MG63 (cell line): Measurements from ENCODE around the gene KCTD19. TPM values are rescaled to one million over a fixed set of nuclear protein-coding genes. Genes with fewer than 3 reads are reported as not detected.
"Not testable (repeated sequence)": the region's sequence is repeated elsewhere in the genome, so short reads cannot be mapped to it uniquely, and the experiment has no call there.

Experiments
- DNase-seq: peaks from one replicate; pipeline ENCODE4 v3.0.0-alpha.2; 2020
- H3K27me3 ChIP-seq: fragments of 250-450 bp; sonication (Bioruptor Pico); 2 replicates; pipeline ENCODE4 v1.5.1; 2020; ENCODE audit warnings: mild to moderate bottlenecking, moderate library complexity
- H3K36me3 ChIP-seq: fragments of 250-450 bp; sonication (Bioruptor Pico); 2 replicates; pipeline ENCODE4 v1.5.1; 2020; ENCODE audit warnings: mild to moderate bottlenecking, moderate library complexity
- H3K4me3 ChIP-seq: fragments of 250-450 bp; sonication (Bioruptor Pico); 2 replicates; pipeline ENCODE4 v1.5.1; 2020; ENCODE audit warnings: mild to moderate bottlenecking, moderate library complexity
- H3K9me3 ChIP-seq: fragments of 250-450 bp; sonication (Bioruptor Pico); 2 replicates; pipeline ENCODE4 v1.5.1; 2020; ENCODE audit warnings: mild to moderate bottlenecking, moderate library complexity
- total RNA-seq: library from RNA; depleted of rRNA; stranded (reverse); fragments of >200 nt; shearing (Covaris generic); gene quantifications from 2 replicates; pipeline ENCODE4 v1.2.3, GENCODE V29; 2014; ENCODE audit warnings: low replicate concordance; rRNA removed

The KCTD19 gene
- not detected in 2 replicates for total RNA-seq

- peak; percentile 49 for DNase-seq
- Histone ChIP-seq H3K36me3 (no peaks in the 10 kb centered on the region), H3K4me3 (peak within 1 kb of the TSS; percentile 43), H3K27me3 (no peaks in the 10 kb centered on the region), H3K9me3 (no peaks in the 10 kb centered on the region)
Measured at GRCh38 chr16:67326472-67327309, at the start of gene KCTD19, which contains the start of gene LRRC36. TSS of gene KCTD19 (minus strand) at chr16:67326741. CDS start at chr16:67326707, 34 bp downstream. TSS of gene LRRC36 (plus strand) at chr16:67326815. CDS start at chr16:67326863, 48 bp downstream.

DNA sequence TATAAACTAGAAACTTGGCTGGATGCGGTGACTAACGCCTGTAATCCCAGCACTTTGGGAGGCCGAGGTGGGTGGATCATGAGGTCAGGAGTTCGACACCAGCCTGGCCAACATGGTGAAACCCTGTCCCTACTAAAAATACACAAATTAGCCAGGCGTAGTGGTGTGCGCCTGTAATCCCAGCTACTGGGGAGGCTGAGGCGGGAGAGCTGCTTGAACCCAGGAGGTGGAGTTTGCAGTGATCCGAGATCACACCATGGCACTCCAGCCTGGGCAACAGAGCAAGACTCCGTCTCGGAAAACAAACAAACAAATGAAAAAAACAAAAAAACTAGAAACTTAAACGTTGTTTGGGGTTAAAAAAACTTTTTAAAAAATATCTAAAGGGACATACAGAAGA lies 49.5 kb upstream of the KCTD19 start:
- not testable (repeated sequence) for H3K36me3 ChIP-seq, DNase-seq, H3K4me3 ChIP-seq, H3K9me3 ChIP-seq, H3K27me3 ChIP-seq

DNA sequence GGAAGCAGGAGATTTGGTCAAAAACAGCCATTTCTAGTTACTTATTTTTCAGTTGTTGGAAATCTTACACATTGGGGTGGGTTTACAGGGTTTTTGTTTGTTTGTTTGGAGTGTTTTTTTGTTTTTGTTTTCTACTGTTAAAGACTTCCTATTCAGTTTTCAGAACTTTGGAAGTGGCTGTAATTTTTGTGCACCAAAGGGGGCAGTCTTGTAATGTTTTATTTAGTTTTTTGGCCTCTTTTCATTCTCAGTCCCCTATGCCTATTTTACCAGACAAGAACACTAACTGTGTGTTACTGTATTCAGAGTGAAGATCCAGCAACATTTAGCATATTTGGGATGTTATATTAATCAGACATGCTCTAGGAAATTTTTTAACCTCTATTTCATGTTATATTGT lies 46.1 kb upstream of the KCTD19 start:
- H3K36me3 ChIP-seq, result no peaks in the 10 kb centered on the region
- no peaks in the 10 kb centered on the region for H3K9me3 ChIP-seq
- H3K27me3 ChIP-seq, result no peaks in the 10 kb centered on the region
- H3K4me3 ChIP-seq, result no peak overlapping the region
- DNase-seq, result no peak

- no peak overlapping the region for H3K4me3 ChIP-seq
- no peak for DNase-seq
- H3K9me3 ChIP-seq, result no peaks in the 10 kb centered on the region
- H3K36me3 ChIP-seq, result no peaks in the 10 kb centered on the region
- no peaks in the 10 kb centered on the region for H3K27me3 ChIP-seq
Measured at GRCh38 chr16:67370661-67371060, 44.1 kb upstream of the KCTD19 start.

DNA sequence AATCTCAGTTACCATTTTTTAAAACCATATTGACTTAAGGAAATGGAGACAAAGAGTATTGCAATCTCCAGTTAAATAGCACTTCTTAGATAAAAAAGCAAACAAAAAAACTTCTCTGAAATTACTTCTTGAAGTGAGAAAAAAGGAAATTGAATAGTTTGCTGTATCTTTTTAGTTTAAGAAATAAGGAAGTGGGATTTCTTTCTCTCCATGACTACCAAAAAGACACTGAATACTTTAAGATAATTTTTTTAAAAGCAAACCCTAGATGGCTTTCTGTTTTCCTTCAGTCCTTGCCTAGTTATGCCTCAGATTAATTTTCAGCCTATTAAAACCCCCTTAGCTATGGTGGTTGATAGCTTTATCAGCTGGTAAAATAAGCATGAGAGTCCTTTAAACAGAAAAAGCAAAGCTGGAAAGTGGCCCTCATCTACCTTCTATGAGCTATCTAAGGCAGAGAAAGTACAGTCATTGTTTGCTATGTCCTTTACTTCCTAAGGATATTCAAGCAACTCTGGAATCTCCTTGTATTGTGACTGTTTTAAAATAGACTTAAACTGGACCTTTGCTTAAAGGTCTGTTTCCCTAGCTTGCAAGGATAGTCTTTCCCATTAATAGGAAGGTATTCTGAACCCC lies 38.2 kb upstream of the KCTD19 start:
- H3K9me3 ChIP-seq, result no peaks in the 10 kb centered on the region
- no peak overlapping the region for H3K4me3 ChIP-seq
- H3K27me3 ChIP-seq, result peaks cover 5% of the 10 kb centered on the region
- no peak for DNase-seq
- no peaks in the 10 kb centered on the region for H3K36me3 ChIP-seq

DNA sequence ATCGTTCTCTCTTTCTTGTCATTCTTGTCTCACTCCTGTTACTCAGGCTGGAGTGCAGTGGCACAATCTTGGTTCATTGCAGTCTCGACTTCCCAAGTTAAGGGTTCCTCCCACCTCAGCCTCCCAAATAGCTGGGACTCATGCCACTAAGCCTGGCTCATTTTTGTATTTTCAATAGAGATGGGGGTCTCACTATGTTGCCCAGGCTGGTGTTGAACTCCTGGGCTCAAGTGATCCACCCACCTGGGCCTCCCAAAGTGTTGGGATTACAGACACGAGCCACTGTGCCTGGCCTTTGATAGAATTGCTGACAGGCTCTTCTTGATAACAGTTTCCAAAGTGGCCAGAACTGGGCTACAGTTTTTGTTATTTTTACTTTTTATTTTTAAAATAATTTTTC lies 34.5 kb upstream of the KCTD19 start:
- Histone ChIP-seq H3K36me3 (no peaks in the 10 kb centered on the region), H3K4me3 (no peak overlapping the region), H3K27me3 (peaks cover 5% of the 10 kb centered on the region), H3K9me3 (no peaks in the 10 kb centered on the region)
- no peak for DNase-seq

DNA sequence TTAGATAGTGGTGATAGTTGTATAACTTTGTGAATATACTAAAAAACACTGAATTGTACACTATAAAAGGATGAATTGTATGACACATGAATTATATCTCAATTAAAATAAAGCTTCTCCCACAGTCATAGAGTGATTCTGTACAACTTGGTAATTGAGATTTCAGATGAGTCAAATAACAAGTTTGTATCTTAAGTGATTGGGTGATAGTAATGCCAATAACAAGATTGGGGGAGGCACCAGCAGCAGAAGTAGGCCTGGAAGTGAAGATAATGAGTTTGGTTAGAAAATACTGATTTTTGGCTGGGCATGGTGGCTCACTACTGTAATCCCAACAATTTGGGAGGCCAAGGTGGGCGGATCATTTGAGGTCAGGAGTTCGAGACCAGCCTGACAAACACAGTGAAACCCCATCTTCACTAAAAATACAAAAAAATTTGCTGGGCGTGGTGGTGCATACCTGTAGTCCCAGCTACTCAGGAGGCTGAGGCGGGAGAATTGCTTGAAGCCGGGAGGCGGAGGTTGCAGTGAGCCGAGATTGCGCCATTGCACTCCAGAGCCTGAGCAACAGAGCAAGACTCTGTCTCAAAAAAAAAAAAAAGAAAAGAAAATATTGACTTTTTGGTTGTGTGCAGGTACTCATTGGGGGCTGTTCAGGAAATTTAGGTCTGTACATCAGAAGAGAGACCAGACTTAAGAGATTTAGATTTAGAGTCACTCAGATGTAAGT lies 33.2 kb upstream of the KCTD19 start:
- DNase-seq, H3K27me3 ChIP-seq, H3K4me3 ChIP-seq, H3K36me3 ChIP-seq, H3K9me3 ChIP-seq: not testable (repeated sequence)

DNA sequence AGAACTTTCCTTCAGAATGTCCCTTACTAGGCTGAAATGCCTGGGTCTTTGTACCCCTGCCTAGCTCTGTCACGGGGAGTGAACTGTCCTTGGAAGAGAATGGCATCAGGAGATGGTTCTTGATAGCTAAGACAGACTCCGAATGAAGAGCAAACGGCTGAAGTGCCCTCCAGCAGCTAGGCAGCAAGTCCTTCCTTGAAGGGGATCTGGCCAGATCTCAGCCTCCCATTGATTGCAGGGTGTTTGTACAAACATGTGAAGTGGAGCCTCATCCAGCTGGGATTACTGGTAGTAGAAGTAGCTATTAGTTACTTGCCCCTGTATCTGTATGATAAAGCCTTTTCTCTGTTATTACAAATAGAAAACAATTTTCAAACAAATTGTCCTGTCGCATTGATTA lies 31.0 kb upstream of the KCTD19 start:
- DNase-seq, result no peak
- no peak overlapping the region for H3K4me3 ChIP-seq
- no peaks in the 10 kb centered on the region for H3K9me3 ChIP-seq
- H3K36me3 ChIP-seq, result no peaks in the 10 kb centered on the region
- no peaks in the 10 kb centered on the region for H3K27me3 ChIP-seq

- H3K4me3 ChIP-seq, result no peak overlapping the region
- H3K9me3 ChIP-seq, result no peaks in the 10 kb centered on the region
- DNase-seq, result no peak
- H3K36me3 ChIP-seq, result no peaks in the 10 kb centered on the region
- no peaks in the 10 kb centered on the region for H3K27me3 ChIP-seq
Measured at GRCh38 chr16:67356396-67356795, 29.9 kb upstream of the KCTD19 start.

DNA sequence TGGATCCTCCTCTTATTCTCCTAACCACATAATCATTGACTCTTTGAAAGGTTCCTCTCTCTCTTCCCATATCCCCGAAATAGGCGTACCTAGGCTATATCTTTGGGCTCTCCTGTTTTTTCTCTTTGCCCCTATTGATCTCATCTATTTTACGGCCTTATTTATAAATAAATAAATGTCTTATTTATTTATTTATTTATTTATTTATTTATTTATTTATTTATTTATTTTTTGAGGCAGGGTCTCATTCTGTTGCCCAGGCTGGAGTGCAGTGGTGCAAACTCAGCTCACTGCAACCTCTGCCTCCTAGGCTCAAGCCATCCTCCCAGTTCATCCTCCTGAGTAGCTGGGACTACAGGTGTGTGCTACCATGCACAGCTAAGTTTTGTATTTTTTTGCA lies 25.9 kb upstream of the KCTD19 start:
- H3K4me3 ChIP-seq, H3K9me3 ChIP-seq, H3K27me3 ChIP-seq, H3K36me3 ChIP-seq, DNase-seq: not testable (repeated sequence)

DNA sequence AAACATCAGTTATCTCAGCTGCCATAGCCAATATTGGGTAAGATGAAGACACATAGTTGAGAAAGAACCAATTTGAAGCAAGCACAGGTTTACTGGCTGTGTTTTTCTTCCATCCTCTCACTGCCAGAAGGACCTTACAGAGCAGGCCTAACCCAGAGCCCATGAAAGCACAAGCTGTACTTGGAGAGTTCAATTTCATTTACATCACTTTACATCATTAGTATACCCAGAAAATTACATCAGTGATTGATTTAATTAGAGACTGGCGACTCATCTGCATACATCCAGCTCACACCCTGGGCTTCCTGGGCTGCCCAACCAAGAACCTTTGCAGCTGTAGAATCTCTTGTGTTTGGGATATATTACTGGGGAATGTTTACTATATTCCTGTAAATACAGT lies 23.8 kb upstream of the KCTD19 start:
- Histone ChIP-seq H3K4me3 (no peak overlapping the region), H3K27me3 (no peaks in the 10 kb centered on the region), H3K9me3 (no peaks in the 10 kb centered on the region), H3K36me3 (no peaks in the 10 kb centered on the region)
- no peak for DNase-seq

DNA sequence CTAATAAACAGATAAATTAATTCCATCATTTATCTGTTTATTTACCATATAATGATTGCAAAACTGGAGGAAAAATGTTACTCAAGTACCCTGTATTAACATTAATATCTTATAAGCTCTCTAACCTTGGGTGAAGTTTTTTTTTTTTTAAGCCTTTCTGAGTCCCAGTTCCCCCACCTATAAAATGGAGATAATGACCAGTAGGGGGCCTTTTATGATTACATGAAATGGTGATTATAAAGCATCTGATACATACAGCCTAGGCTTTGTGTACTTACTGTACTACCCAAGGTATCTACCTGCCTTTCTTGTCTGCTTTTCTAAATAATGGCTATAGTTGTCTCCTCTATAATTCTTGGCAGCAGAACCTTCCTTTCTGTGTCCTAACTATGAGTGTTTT lies 22.6 kb upstream of the KCTD19 start:
- no peak overlapping the region for H3K4me3 ChIP-seq
- no peaks in the 10 kb centered on the region for H3K27me3 ChIP-seq
- no peaks in the 10 kb centered on the region for H3K36me3 ChIP-seq
- no peak for DNase-seq
- no peaks in the 10 kb centered on the region for H3K9me3 ChIP-seq

- Histone ChIP-seq H3K27me3 (no peaks in the 10 kb centered on the region), H3K9me3 (no peaks in the 10 kb centered on the region), H3K36me3 (no peaks in the 10 kb centered on the region), H3K4me3 (no peak overlapping the region)
- DNase-seq, result peak; percentile 46
Measured at GRCh38 chr16:67346341-67346740, 19.8 kb upstream of the KCTD19 start.

DNA sequence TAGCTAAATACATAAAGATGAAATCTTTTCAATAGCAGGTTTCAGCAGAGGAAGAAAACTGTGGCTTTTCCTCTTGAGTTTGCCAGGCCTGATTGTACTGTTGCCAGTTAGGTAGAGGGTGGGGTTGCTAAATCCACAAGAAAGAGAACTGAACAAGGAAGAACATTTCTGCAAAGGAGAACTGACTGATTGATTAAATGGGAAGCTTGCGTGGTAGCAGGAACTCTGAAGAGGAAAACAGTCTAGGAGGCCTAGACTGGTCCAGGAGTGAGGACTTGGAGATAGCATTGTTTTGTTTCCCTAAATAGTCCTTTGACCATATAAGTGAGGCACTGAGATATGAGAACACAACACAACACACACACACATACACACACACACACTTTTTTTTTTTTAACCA lies 18.9 kb upstream of the KCTD19 start:
- Histone ChIP-seq H3K36me3 (no peaks in the 10 kb centered on the region), H3K4me3 (no peak overlapping the region), H3K27me3 (no peaks in the 10 kb centered on the region), H3K9me3 (no peaks in the 10 kb centered on the region)
- DNase-seq, result no peak

GRCh38 chr16:67342616-67343015 lies 16.1 kb upstream of the KCTD19 start:
- DNase-seq, result no peak

DNA sequence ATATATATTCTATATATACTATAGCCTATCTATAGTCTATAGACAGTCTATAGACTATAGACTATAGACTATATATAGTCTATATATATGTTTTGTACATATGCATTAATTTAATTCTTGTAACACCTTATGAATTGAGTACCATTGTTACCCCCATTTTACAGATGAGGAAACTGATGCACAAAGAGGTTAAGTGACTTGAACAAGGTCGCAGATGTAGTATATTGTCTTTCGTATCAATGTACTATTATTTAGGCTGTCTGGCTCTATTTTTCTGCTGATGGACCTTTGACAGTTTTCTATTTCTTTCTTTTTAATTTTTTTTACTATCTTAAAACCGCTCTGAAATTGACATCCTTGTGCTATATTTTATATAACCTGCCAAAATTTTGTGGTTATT lies 14.7 kb upstream of the KCTD19 start:
- DNase-seq, result no peak
- Histone ChIP-seq H3K36me3 (no peaks in the 10 kb centered on the region), H3K9me3 (no peaks in the 10 kb centered on the region), H3K4me3 (no peak overlapping the region), H3K27me3 (no peaks in the 10 kb centered on the region)

More at GRCh38 chr16:67342616-67343015, 16.1 kb upstream of the KCTD19 start:
- Histone ChIP-seq H3K36me3 (no peaks in the 10 kb centered on the region), H3K27me3 (no peaks in the 10 kb centered on the region), H3K4me3 (no peak overlapping the region), H3K9me3 (no peaks in the 10 kb centered on the region)

- no peaks in the 10 kb centered on the region for H3K36me3 ChIP-seq
- H3K9me3 ChIP-seq, result no peaks in the 10 kb centered on the region
- H3K4me3 ChIP-seq, result no peak overlapping the region
- DNase-seq, result no peak
- no peaks in the 10 kb centered on the region for H3K27me3 ChIP-seq
Measured at GRCh38 chr16:67339453-67339852, 12.9 kb upstream of the KCTD19 start.
